OCI-M2 (cell line): Measurements from ENCODE around the gene AKAP12.

Experiments
- DNase-seq: peaks from one replicate; lab custom pipeline; 2025; ENCODE audit not compliant: unreplicated experiment; lab: John Stamatoyannopoulos, UW

Gene AKAP12

DNA sequence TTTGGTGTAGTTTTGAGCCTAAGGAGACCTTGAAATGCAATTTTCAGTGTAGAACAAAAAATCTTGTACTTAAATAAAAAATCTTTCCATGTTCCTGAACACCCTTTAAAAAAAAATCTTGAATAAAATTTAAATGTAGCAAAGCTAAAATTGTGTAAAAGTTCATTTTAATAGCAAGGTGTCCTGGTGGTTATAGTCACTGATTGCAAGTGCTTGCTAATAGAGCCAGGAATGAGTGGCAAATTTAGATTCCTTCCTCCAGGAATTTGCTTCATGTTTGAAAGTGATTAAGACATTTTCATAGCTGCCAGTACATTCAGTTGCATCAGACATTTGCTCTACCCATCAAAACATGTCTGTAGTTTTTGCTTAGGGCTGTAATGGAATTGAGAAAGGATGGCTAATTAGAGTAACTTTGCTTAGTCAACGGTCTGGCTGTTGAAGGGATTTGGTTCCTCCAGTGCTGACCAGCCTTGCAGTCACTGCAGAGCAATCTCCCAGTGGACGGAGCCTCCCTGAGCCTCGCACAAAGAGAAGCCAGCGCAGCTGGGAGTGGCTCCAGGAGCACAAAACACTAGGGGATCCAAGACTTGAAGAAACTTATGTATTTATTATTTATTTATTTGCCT is 36.5 kb downstream of the AKAP12 start:
- no peak for DNase-seq

DNA sequence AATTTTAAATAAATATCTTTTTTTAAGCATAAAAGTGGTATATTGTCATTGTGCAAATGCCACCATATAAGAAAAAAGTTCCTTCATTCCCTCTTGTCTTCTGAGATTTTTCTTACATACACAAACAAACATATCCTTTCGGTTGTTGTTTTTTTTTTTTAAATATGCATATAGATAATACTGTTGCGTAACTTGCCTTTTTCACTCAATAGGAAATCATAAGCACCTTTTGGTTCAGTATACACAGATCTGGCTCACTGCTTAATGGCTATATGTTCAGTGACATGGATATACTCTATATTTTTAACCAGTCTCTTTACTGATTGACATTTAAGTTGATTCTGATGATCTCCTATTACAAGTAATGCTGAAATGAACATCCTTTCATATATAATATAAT is 40.1 kb downstream of the AKAP12 start:
- no peak for DNase-seq

DNA sequence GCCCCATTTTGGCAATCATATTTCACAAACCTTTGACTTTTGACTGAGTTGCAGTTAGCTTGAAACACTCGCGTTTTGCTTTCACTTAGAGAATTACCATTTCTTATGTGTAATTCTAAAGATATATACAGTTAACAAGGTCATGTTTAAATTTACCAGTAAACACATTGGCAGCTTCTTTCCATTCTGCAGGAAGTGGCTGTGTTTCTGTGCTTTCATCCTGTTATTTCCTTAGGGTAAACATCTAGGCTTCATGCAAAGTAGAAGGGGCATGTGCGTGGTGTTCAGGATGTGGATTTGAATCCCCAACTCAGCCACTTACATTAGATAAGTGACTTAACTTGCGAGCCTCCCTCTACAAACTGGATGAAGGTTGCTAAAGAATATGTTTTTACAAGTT is 41.1 kb downstream of the AKAP12 start:
- no peak for DNase-seq

DNA sequence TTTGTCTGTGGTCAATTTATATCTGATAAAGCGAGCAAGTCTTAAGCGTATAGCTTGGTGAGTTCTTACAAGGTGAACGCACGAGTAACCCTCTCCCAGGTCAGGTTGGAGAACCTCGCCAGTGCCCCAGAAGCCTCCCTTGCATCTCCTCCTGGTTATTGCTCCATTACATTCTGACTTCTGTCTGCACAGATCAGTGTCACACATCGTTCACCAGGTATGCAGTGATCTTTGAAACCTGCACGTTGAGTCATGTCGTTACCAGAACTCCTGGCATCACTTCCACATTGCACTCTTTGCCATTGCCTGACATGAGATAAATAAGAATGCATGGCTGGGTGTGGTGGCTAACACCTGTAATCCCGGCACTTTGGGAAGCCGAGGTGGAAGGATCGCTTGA is 44.2 kb downstream of the AKAP12 start:
- DNase-seq: no peak

DNA sequence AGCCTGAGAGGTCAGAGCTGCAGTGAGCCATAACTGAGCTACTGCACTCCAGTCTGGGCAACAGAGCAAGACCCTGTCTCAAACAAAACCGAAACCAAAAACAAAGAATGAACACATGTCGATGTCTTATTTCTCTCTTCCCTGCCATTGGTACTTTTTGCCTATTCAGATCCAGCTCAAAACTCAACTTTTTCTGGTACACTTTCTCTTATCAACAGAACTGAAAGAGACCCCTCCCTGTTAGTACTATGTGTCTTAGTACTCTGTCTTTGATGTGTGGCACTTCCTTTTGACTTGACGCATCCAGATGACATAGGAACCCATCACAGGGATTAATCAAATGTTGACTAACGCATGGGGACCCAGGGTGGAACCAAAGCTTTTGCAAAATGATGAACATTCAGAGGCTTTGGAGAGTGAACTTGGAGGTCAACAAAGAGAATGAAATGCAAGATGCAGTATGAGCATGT is 44.8 kb downstream of the AKAP12 start:
- no peak for DNase-seq

DNA sequence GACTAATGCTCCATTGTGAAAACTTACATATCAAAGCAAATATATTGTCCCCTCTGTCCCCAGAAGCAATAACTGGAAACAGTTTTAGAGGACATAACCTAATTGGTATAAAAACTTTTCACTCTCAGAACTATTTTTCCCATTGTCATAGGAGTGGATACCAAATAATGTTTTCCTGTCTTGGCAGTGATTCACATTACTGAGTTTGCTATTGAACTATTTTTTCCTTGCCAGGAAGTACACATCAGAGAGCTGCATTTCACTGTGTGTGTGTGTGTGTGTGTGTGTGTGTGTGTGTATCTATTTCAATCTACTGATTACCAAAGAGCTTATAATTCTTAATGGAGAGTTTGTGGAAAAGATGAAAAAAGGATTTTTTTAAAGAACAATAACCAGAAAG is 45.4 kb downstream of the AKAP12 start:
- no peak for DNase-seq

DNA sequence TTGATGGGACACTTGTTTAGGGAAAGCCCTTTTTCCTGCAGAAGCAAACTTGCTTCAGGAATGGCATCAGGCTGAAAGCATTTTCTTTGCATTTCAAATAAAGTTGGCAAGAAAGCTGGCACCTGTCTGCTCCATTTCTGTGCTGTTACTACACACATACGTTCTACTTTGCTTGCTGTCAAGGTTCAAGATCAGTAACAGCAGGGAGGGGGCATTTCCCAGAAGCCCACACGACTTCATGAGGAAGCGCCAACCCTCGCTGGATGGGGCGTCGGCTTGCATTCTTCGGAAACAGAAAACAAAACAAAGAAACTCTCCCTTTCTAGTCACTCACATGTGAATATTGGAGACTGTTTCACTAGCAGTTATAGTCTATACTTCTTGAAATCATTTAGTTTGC is 46.4 kb downstream of the AKAP12 start:
- no peak for DNase-seq

DNA sequence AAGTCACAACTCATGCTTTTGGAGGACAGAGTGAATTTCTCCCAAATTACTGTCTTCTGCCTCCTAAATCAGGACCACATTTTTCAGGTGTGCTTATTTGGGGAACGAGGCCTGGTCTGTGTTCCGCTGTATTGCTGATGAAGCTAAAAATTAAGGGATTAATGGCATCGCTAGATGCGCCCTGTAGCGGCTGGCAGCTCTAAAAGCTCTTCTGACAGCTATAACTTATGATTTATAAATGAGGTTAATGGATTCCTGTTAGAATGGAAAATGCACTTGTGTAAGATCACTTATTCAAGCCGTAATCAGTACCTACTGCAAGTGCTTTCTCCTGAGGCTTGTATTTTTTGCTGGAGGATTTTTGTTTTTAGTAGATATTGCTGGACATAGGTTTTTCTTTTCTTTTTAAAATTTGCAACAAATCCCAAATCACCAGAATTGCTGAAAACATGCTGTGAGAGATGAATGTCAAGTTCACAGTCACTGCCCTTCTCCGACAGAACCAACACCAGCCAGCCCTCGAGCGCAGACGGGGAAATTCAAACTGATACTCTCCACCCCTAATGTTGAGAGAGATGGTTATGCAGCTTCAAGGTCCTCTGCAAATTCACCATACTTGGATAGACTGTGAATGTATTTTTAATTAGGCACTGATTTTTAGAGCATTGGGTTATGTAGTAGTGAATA is 49.1 kb downstream of the AKAP12 start:
- DNase-seq: no peak

DNA sequence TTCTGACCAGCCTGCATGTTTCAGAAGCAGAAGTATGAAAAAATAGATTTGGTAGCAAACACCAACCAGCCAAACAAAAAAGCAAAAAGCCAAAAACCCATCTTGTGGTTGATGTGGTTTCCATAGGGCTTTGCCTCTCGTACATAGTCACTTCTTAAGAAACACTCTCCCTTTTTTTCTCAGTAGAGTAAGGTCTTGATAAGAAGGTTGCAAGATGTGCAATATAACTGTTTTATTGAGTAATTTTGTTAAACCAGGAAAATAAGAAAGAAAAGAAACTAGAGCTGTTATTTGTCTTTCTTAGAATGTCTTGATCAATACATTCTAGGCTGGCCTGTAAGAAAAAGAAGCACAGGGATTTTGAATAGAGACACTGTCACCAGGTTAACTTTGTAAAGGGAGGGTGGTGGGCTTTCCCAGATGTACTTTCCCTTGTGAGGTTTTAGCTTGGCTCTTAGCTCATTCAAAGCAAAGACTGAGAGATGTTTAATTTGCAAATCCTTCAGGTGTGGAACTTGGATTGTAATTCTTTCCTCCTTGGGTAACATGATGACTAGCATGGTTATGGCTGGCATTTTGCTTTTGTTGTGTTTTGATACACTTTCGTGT is 49.7 kb downstream of the AKAP12 start:
- DNase-seq: no peak

DNA sequence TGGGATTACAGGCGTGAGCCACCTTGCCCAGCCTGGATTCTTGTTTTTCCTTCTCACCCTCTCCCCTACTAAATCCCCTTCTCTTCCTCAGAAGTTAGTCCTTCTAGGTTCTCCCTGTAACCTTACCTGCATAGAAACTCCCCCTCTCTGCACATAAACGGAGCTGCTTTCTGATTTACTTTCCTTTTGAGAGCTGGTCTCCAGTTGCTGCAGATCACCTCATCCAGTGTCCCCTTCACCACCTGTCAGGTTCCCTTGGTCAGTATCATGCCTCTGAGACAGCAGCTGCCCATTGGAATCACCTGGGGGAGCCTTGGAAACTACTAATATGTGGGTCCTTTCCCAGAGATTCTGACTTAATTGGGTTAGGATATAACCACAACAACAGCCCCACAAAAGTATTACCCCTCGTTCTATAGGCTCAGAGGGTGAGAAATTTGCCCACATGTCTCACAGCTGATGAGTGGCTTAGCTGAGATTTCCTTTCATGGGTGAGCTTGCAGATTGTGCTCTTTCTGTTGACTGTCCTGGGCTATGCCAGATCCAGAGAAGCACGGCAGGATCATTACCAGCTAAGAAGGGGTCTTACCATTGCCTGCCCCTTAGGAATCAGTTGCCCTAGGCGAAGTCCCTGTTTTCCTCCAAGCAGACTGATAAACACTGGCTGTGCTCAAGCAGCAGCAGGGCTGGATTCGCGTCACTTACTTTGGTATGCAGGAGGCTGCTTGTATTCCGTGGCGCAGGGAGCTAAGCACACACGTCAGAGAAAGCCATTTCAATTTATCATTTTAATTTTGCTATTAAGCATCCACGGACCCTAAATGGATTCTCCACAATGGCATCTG is 51.3 kb downstream of the AKAP12 start:
- no peak for DNase-seq

DNA sequence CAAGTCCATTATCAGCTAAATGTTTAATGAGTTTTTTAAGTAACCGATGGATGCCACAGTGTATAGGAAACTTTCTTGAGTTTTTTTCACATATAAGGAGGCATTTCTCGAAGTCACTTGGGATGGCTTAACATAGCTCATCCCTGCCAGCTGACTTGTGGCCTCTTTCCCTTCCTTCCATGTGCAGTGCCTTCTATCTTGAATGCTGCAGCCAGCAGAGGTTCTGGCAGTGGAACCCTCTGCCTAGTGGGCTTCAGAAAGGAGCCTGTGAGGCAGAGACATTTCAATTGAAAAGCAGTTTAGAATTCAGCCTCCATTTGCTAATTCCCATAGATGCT is 51.9 kb downstream of the AKAP12 start:
- no peak for DNase-seq

DNA sequence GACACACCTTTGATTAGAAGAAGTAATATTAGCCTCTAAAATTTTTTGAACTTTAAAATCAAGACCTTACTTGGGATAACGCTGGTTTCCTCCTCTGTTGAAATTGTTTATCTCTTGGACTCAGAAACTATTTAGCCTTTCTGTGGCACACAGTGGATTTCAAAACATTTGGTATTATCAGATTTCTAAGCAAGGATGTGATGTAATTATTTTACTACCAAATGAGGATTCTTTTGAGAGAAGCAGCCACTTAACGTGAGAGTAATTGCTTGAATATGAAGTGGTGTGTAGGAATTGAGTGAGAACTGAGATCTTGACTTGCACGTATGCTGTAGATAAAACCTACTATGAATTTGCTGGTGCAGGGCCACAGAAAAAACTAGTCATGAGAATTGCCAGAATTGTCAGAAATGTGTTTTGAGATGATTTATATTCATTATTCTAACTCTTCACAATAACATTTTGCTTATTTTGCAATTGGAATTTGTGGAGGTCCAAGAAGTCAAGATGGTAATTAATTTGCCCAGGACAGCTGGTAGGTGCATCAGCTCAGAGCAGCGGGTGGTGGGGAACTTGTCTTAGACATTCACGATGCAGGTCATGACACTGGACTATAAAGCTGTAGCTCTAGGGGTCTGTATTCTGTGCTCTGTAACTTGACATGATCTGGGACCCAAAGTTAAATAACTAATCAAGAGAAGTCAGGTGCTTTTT is 53.4 kb downstream of the AKAP12 start:
- DNase-seq: no peak

DNA sequence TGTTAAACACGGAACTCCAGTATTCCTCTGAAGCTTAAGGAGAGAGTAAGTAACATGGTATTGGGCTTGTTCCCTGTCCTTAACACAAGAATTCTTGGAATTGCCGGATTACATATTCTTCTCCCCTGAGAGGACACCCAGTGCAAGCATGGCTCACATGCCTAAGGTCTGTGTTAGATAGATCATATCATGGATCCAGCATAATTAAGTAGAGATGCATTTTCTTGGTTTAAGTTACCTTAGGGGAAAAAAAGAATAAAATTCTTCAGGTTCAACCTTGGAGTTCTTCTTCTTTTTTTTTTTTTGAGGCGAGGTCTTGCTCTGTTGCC is 53.9 kb downstream of the AKAP12 start:
- no peak for DNase-seq

DNA sequence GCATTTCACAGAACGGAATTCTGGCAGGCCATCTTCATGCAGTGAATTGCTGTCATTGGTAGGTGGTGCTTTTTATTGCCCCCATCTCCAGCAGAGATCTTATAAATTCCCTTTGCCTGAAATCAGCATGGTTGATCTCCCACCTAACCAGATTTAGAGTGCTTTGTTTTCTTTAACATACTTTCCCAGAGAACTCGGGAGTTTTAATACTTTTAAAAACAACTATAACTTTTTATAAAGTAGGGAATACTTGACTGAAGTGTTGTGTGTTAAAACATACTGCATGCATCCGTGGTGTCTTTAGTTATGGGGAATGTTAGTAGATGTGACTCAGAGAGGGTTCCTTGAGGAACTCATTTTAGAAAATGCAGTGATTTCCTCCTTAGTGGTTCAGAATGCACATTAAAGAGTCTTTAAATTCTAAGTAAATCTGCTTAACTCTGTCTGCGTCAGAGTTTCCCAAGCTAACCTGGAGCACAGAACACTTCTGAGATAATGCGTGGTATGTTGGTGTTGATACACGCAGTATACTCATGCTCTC is 54.9 kb downstream of the AKAP12 start:
- no peak for DNase-seq

DNA sequence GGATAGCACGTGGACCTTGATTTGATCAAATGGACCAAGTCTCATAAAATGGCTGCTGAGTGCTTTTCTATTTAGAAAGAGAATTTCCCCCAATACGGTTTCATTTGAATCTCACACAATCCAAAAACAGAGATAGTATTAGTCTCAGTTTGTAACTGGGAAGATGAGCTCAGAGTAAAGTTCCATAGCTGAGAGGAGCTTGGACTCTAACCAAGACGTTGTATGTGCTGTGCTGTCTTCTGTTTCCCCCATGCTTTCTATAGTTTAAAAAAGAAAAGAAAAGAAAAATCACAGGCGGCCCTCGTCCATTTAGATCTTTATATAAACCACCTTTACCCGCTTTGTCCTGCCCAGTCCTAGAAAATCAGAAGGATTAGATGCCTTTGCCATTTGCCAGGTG is 58.1 kb downstream of the AKAP12 start:
- no peak for DNase-seq

DNA sequence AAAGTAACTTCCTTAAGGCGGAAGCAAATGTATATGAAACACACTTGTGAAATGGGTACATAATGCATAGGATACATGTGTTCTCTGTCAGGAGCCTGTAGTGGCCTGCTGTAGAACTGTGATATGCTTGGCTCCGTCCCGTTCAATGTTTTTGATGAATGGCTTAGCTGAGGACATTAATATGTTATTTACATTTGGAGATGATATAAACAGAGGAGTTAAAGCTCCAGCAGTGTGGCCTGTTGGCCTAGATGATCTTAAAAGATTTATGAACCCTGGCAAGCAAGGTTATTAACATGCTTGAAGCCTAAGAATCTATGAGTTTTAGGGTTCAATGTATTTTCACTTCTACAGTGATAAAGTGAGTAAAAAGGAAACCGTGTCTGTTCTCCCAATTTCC is 59.2 kb downstream of the AKAP12 start:
- DNase-seq: no peak

DNA sequence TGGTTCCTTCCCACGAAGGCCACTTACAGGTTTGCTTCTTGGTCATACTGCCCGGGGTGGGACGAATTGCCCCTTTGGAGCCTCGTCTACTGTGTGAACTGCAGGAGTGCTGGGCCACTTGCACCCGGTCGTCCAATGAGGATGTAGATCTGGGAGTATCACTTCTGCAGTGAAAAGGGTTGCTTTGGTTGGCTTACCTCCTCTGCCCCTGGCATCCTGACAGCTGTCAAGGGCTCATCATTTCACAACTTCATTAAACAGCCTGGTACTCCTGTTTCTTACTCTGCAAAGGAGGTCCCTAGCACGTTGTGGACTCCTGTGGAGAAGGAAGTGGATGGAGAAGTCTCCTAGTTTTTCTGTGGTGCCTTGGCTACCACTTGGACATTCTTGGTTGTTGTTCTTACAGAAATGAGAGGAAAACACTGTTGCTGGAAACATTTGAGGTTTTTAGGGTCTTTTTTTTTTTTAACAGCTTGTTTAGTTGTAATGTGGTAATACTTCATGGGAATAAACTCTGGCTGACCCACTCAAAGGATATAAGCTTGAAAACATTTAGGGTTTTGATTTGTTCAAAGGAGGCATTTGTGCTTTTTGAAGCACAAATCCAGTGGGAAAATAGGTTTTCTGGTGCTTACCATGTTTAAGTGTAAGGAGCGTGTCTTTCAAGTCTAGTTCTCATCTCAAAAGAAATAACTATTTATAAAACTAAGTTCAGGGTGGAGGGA is 60.7 kb downstream of the AKAP12 start:
- DNase-seq: no peak

DNA sequence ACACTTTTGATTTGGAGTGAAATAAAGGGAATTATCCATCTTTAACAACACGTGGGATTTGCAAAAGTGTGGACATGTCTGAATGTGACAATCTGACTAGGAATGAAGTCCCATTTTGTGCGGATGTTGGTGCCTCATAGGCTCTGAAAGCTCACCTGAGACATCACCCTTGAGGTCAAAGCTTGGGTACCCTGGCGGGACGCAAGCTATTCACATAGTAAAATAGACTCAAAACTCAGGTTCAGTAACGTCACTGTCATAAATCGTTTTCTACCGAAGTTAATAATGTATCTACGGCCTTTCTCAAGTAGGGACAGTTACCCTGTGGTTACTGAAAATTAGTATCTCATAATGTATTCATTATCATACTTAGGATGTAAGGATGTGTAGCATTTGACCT is 61.8 kb downstream of the AKAP12 start:
- DNase-seq: no peak

DNA sequence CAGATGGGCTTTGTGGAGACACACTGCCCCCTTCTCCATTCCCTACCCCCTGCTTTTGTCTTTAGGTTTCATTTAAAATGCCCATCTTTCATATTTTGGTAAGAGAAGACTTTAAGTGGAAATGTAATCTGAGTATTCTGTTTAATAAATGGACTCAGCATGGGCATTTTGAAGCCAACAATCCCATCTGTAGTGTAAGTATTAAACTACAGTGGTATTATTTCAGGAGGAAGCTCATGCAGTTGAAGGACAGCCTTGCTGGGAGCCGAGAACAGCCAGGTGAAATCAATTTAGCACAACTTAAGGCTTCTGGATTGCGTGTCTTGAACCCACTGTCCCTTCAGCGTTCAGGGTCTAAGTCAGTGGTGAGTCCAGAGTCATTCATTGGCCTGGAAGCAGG is 63.5 kb downstream of the AKAP12 start:
- no peak for DNase-seq

DNA sequence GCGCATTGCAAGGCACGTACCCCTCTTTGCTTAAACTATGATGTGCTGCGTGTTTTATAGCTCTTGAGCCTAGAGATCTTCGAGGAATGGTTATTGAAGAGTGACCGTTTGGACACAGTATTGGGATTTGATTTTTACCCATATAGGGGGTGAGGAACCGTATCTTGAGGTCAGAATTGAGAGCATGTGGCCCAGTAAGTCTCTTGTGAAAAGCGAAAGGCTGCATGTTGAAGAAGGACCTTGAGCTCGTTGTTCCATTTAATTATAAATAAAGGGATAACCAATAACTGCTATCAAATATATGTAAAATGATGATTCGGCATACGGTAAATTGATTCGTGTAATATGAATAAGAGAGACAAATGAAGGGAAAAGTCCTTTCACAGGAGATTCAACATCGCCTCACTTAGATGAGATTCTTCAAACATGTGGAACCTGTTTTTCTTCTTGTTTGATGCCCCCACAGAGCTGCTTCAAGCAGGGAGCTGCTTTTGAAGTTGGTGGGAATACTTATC is 66.6 kb downstream of the AKAP12 start:
- DNase-seq: no peak
